Tongue (tissue), 2 donors: ENCODE data around the gene TAS2R5. TPM values are rescaled to one million over a fixed set of nuclear protein-coding genes. Genes with fewer than 3 reads are reported as not detected.
"Not testable (repeated sequence)": the region's sequence is repeated elsewhere in the genome, so short reads cannot be mapped to it uniquely, and the experiment has no call there.

Source experiments
- DNase-seq: peaks from one replicate; pipeline ENCODE4 v3.0.0-alpha.2; 2015
- total RNA-seq: library from RNA; depleted of rRNA; stranded (reverse); fragments of >200 nt; gene quantifications from one replicate; pipeline ENCODE4 v1.2.3, GENCODE V29; 2014

TAS2R5 gene, protein sequence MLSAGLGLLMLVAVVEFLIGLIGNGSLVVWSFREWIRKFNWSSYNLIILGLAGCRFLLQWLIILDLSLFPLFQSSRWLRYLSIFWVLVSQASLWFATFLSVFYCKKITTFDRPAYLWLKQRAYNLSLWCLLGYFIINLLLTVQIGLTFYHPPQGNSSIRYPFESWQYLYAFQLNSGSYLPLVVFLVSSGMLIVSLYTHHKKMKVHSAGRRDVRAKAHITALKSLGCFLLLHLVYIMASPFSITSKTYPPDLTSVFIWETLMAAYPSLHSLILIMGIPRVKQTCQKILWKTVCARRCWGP
- total RNA-seq = 4.5 TPM

DNA sequence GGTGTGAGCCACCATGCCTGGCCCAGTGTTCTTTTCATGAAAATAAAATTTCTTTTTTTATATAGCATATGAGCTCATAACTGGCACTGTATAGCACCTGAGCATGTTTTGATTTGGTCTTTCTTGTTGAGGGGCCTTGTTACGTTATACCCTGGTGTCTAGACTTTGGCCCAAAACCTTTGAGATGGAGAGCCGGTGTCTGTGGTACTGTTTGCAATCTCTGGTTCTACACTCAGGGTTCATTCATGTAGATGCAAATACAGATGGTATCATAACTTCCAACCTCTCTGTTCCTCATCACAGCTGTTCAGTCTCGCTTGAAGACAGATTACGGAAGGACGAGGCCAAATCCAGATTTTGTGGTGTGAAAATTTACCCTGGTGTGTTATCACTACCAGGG, at the start of gene TAS2R5:
Gene TAS2R5, plus strand, starts transcription at position 301 of the 400 bp plus-strand sequence. CDS start 145 bp downstream, outside the sequence.
- no peak for DNase-seq

DNA sequence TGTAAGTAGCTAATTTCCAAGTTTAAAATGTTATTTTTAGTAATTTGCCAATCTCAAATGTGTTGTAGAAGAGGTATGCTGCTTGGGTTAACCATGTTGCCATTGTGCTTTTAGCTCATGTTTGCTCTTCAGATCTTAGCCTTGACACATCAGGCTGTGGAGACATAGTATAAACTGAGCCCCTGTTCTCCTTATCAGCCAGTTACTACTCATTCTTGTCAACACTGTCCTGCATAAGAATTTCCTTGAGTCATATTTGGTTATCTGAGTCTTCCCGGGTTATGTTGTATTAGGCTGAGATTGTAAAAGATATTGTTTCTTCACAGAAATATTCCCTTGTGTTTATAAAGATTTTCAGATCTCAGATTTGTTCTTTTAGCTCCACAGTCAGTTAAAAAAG, 47.8 kb upstream of the TAS2R5 start:
- no peak for DNase-seq

DNA sequence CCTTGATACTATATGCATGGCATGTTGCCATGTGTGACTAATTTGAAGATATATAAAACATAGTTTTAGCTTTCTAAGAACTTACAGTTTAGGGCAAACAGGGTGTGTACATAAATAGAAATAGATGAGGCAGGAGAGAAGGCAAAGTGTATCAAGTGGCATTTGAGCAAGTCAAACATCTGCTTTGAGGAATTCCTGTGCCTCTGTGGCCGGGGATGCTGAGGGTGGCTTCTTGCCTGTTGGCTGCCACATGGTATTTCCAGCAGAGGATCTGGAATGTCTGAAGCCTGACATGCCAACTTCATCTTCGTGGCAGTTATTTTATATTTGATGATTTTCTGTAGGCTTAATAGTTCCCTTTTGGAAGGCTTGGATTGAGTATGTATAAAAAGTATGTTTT, 45.9 kb upstream of the TAS2R5 start:
- DNase-seq = no peak

DNA sequence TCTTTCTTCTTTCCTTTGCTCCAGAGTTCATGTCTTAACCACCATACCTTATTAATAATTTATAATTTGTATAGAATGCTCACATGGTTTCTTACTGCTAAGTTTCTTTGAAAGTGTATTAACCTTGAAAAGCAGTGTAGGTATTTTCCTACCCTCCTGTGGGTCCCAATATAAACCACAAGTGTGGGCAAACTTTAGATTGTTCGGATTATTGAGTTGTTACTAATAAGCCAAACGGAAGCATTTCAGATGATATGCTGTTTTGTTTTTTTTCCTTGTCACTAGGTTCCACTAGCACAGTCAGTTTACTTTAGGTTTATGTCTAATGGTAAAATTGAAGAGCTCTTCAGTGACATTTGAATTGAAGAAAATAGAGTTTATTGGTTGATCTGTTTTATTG, 41.6 kb upstream of the TAS2R5 start:
- DNase-seq = no peak

DNA sequence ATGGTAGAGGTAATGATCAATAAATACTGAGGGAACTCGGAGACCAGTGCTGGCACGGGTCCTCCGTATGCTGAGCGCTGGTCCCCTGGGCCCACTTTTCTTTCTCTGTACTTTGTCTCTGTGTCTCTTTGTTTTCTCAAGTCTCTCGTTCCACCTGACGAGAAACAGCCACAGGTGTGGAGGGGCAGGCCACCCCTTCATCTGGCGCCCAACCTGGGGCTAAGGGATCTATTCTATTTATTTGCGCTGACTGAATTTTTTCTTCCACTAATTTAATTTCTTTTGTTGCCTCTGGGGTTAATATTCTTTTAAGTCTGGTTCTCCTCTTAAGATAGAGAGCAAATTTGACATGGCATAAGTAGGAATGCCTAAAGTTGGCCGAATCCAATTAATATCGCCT, 38.1 kb upstream of the TAS2R5 start:
- not testable (repeated sequence) for DNase-seq

DNA sequence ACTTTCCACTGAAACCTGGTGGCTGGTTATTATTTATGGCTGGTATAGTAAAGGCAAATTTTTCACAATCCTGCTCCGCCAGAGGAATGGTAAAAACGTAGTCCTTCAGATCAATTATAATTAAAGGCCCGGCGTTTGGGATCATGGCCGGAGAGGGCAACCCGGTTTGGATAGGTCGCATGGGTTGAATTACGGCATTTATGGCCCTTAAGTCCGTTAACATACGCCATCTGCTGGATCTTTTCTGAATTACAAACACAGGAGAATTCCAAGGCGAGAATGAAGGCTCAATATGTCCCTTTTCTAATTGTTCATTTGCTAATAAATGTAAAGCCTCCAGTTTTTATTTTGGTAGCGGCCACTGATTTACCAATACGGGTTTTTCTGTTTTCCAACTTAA, 37.4 kb upstream of the TAS2R5 start:
- DNase-seq = no peak

DNA sequence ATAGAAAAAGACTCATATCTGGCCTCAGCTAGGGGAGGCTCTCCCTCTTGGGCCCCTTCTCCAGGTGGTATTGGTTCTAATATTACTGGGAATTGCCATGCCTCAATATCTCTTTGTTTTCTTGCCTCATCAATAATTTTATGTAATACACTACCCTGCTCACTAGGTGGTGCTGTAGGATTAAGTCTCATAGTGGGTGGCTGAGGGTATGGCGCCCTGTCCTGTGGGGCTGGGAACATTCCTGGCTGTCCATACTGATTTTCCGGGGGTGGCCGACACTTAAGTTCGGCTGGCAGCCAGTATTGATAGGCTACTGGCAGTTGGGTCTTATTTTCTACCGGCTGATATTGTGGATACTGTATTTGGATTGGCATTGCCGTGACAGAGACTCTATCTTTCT, 35.1 kb upstream of the TAS2R5 start:
- DNase-seq = peak; percentile 1

DNA sequence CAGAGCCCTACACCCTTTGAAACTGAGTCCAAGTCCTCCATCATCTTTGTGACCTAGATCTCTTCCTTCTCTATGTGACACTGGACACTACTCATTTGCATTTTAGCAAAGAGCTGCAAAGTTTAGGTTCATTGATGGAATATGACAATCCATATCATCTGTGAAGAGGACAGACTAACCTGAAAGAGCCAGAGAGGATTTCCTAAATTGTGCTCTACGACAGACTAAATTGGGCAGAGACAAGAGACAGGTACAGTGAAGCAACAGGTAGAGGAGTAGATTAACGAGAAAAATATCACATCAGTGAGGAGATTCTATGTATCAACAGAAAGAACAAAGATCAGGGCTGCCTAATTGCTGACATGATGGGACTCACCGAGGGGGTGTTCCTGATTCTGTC, 26.2 kb upstream of the TAS2R5 start, which contains the start of gene TAS2R3:
Gene TAS2R3, plus strand, starts transcription at position 301 of the 400 bp plus-strand sequence. Its CDS starts 62 bp downstream, at position 363.
- no peak for DNase-seq

DNA sequence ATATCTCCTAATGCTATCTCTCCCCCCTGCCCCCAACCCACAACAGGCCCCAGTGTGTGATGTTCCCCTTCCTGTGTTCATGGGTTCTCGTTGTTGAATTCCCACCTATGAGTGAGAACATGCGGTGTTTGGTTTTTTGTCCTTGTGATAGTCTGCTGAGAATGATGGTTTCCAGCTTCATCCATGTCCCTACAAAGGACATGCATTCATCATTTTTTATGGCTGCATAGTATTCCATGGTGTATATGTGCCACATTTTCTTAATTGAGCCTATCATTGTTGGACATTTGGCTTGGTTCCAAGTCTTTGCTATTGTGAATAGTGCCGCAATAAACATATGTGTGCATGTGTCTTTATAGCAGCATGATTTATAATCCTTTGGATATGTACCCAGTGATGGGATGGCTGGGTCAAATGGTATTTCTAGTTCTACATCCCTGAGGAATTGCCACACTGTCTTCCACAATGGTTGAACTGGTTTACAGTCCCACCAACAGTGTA, 19.9 kb upstream of the TAS2R5 start:
- not testable (repeated sequence) for DNase-seq

DNA sequence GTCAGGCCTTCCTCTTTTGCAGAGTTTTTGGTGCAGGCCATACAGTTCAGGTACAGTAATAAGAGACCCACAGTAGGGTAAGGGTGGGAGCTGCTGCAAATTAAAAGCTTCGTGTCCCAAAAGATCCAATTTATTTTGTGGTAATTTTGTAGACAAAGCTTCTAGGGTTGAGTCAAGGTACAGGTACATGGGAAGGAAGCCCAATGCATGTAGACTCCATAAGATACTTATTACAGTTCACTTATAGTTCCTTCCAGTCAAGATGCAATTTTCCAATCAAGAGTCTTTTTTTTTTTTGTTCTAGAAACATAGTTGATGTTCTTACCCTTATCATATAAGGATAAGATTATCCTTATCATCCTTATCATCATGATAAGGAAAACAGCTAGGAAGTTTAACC, 13.6 kb upstream of the TAS2R5 start, which contains the start of gene TAS2R4:
Gene TAS2R4, plus strand, starts transcription at position 301 of the 400 bp plus-strand sequence. CDS start 1,815 bp downstream, outside the sequence.
- no peak for DNase-seq

DNA sequence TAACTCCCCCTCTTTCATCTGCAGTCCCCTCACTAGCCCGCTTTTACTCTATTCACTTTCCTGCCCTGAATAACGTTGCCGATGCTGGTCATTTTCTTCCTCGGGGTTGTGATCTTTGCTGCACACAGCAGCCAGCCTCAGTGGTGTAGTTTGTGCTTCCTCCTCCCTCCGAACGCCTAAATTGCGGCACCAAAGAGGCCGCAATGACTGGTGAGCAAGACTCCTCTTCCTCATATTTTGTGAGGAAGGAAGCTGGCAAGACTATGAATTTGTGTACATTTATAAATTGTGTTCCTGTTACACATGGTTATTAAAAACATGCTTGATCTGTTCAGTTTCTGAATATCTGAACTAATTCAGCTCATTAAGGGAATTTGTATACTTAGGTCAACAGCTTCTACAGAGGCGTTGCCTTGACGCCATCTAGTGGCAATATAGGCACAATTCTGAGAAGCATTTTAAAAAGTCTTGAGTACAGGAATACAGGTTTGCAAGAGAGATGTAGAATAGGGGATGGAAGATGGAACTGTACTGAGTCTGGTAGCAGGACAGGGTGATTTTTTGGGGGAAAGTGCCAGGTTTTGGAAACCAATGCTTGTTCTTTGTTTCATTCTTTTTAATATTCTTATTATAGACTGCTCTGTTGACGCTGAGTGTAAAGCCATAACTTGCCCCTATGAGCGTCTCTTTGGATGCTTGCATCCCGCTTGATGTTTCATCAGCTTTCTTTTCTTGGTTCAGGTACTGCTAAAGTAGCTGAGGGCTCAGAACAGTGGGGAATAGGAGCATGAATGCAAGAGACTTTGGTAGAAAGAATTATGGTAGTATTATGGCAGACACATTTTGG, 4.1 kb upstream of the TAS2R5 start:
- DNase-seq = peak; percentile 49

DNA sequence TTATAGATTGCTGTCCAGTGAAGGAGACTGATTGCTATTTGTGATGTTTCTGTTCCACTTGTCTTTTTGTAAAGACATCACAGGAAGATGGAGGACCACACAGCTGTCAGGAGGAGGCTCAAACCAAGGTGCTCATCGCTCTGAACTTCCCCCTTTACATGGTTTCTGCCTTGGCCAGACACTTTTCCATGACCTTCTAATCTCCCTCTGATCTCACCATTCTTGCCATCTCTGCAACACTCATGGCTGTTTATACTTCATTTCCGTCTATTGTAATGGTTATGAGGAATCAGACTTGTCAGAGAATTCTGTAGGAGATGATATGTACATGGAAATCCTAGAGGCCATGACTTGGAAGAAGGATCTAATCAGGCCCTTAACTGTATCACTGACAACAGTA, 1.7 kb upstream of the TAS2R5 start:
- DNase-seq = no peak

DNA sequence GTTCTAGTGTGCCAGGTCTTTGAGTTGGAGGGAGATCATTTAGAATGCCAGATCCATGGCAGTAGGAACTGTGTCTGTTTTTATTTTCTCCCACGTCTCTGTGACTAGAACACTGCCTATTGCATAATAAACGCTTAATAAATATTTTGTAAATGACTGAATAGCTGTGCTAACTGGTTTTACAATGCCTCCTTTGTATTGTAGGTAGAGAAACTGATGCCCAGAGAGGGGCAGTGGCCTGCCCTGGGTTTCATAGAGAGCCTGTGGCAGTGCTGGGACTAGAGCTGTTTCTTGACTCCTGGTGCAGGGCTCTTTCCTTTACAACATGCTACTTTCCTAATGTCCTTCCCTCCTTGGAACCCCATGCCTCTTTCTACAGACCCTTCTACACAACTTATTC, 2.5 kb downstream of the TAS2R5 start:
- DNase-seq = no peak

DNA sequence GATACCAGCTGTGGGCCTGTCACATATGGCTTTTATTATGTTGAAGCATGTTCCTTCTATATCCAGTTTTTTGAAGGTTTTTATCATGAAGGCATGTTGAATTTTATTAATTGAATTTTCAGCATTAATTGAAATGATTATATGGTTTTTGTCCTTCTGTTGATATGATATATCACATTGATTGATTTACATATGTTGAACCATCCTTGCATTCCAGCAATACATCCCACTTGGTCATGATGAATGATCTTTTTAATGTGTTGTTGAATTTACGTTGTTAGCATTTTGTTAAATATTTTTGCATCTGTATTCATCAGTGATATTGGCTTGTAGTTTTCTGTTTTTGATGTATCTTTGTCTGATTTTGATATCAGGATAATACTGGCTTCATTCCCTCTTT, 30.1 kb downstream of the TAS2R5 start:
- DNase-seq = no peak

DNA sequence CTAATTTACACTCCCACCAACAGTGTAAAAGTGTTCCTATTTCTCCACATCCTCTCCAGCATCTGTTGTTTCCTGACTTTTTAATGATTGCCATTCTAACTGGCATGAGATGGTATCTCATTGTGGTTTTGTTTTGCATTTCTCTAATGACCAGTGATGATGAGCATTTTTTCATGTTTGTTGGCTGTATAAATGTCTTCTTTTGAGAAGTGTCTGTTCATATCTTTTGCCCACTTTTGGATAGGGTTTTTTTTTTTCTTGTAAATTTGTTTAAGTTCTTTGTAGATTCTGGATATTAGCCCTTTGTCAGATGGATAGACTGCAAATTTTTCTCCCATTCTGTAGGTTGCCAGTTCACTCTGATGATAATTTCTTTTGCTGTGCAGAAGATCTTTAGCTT, 32.4 kb downstream of the TAS2R5 start:
- not testable (repeated sequence) for DNase-seq

DNA sequence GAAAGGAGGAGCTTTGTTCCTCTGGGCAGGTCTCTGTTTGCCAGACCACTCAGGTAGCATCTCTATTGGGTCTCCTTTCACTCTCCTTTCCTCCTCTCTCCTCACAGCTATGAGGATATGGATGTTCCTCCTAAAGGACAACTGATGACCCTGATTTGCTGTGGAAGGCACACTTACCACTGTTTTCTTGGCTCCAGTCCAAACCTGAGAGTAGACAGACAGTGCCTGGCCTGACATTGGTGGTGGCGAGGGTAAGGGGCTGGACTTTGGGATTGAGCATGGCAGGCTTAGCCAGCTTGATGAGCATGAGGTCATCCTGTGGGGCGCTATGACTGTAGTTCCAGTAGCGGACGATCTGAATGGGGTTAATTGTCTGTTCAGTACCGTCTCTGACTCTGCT, 47.7 kb downstream of the TAS2R5 start:
- peak; percentile 2 for DNase-seq

DNA sequence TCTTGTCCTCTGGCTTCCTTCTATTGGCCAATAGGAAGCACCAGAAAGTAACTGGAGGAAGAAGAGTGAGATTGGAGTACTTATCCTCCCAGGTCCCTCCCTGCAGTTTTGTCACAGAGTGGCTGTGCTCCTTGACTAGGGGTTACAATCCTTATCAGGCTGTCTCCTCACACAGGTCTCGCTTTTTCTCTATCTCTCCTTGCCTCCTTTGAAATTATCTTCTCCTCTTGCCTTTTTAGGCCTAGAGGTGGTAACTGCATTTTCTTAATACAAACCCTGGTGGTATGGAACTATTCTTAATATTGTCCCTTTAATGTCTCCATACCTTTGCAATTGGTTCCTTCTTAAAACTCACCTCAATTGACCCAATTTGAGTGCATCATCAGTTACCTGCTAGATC, 48.6 kb downstream of the TAS2R5 start:
- no peak for DNase-seq

DNA sequence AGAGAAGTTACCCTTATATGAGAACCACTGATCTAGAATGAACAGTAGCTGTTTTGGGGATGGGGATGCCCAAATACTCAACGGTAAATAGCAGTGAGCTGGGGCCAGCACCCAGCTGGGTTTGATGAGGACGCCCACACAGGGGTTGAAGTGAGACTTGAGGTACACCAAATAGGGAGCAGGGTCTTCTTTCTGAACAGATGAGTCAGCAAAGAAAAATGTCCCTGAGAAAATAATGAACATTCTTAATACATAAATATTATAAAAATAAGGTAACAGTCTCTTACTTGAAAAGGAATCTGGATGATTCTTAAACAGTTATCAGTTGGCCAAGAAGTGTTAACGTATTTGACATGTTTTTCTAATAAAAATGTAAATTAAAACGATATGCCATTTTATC, 49.2 kb downstream of the TAS2R5 start:
- DNase-seq = no peak

DNA sequence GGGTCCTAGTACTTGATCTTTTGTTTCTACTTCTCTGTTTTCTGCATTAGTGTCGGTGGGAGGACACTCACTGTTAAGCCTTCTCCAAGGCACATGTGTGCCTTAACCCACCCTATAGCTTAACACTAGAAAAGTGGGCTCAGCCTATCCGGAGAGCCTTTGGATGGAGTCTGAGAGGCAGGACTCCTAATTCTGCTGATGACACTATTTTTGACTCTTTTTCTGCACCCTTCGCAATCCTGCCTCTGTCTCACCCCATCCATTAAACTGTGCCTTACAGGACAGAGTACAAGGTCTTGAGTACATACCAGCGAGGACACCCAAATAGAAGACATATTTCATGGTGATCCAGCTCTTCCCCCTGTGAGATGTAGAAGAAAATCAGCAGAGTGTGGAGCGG, 50.7 kb downstream of the TAS2R5 start:
- no peak for DNase-seq
